T-helper 2 cell (primary cell): ENCODE results near the gene ACER2.

ENCODE experiments used
- DNase-seq, 5 experiments: peaks; one replicate each; pipeline versions ENCODE4 v3.0.0 to v3.0.0-alpha.2; 2012 to 2022

ACER2 gene

GRCh38 chr9:19456996-19457692 is 48.3 kb downstream of the ACER2 start:
- peak in 4 of 5 experiments; percentile 22 to 67 (median 36) for DNase-seq

- no peak for DNase-seq
Measured at GRCh38 chr9:19457693-19458009, 48.8 kb downstream of the ACER2 start.

GRCh38 chr9:19460243-19460642 is 51.4 kb downstream of the ACER2 start:
- DNase-seq, result no peak

GRCh38 chr9:19461135-19461534 is 52.3 kb downstream of the ACER2 start:
- no peak for DNase-seq

- DNase-seq, result no peak
Measured at GRCh38 chr9:19464061-19464763, 55.4 kb downstream of the ACER2 start.

GRCh38 chr9:19464764-19465585 is 56.2 kb downstream of the ACER2 start:
- DNase-seq, result peak; percentile 39 to 78 (median 47)

- DNase-seq, result no peak
Measured at GRCh38 chr9:19465586-19466279, 56.9 kb downstream of the ACER2 start.

GRCh38 chr9:19466280-19466639 is 57.5 kb downstream of the ACER2 start:
- no peak for DNase-seq

GRCh38 chr9:19469271-19469670 is 60.5 kb downstream of the ACER2 start:
- no peak for DNase-seq

GRCh38 chr9:19470567-19470966 is 61.8 kb downstream of the ACER2 start:
- no peak for DNase-seq

- no peak for DNase-seq
Measured at GRCh38 chr9:19470981-19471650, 62.3 kb downstream of the ACER2 start.

GRCh38 chr9:19471737-19472648 is 63.2 kb downstream of the ACER2 start:
- peak in 3 of 5 experiments; percentile 12 to 59 (median 35) for DNase-seq

- no peak for DNase-seq
Measured at GRCh38 chr9:19473605-19474004, 64.8 kb downstream of the ACER2 start.

GRCh38 chr9:19479874-19480273 is 71.1 kb downstream of the ACER2 start:
- no peak for DNase-seq

- DNase-seq, result no peak
Measured at GRCh38 chr9:19480345-19480744, 71.5 kb downstream of the ACER2 start.

- DNase-seq, result no peak
Measured at GRCh38 chr9:19481121-19481870, 72.5 kb downstream of the ACER2 start.

- DNase-seq, result no peak
Measured at GRCh38 chr9:19481971-19482404, 73.2 kb downstream of the ACER2 start.

- DNase-seq, result no peak
Measured at GRCh38 chr9:19484699-19485098, 75.9 kb downstream of the ACER2 start.

- no peak for DNase-seq
Measured at GRCh38 chr9:19485193-19485592, 76.4 kb downstream of the ACER2 start.

- no peak for DNase-seq
Measured at GRCh38 chr9:19486803-19487202, 78.0 kb downstream of the ACER2 start.

GRCh38 chr9:19488721-19489120 is 79.9 kb downstream of the ACER2 start:
- no peak for DNase-seq
